GM12878 (cell line): Measurements from ENCODE around the gene ALOX12B. TPM values are rescaled to one million over a fixed set of nuclear protein-coding genes. Genes with fewer than 3 reads are reported as not detected.

Experiments
- ATAC-seq: fragments of 200-7000 bp; cut with Tn5 transposase; 3 replicates; pipeline ENCODE4 v1.9.1; 2020; ENCODE audit warnings: mild to moderate bottlenecking, moderate library complexity
- BruUV-seq: library from RNA; stranded (reverse); fragments of 400-500 nt; replicated peaks from 2 replicates; lab custom pipeline; 2021; lab: Mats Ljungman, UMichigan
- CTCF ChIA-PET: fragments of 300-600 bp; sonication (Branson Sonifier 250); formaldehyde crosslinking; extraction: SDS; loops from one replicate; lab custom pipeline; 2021; ENCODE audit warnings: inconsistent platforms; lab: Yijun Ruan, JAX
- POLR2A ChIA-PET: fragments of 350-600 bp; formaldehyde crosslinking; extraction: SDS; loops from one replicate; lab custom pipeline; 2021; ENCODE audit warnings: inconsistent platforms; lab: Charles Lee
- RAD21 ChIA-PET: fragments of 300-600 bp; sonication (Branson Sonifier 250); formaldehyde crosslinking; loops from one replicate; lab custom pipeline; 2023; ENCODE audit warnings: antibody characterized with exemption; ENCODE audit not compliant: unreplicated experiment; lab: Charles Lee
- SMC1A ChIA-PET: fragments of 300-600 bp; sonication (Branson Sonifier 250); formaldehyde crosslinking; loops from one replicate; lab custom pipeline; 2023; ENCODE audit not compliant: unreplicated experiment, uncharacterized antibody; lab: Charles Lee
- DNase-seq: peaks from one replicate; pipeline ENCODE4 v3.0.0-alpha.2; 2011; ENCODE audit warnings: low read depth, low spot score
- FAIRE-seq: peaks from 3 replicates; lab custom pipeline; 2011; peaks lifted over from hg19 to GRCh38; lab: Jason Lieb, UNC
- H2AFZ ChIP-seq: 2 replicates; pipeline ENCODE4 v1.6.0; 2011; ENCODE audit warnings: low read depth, low read length, control low read depth; ENCODE audit not compliant: control insufficient read depth
- H3K27ac ChIP-seq: 2 replicates; pipeline ENCODE4 v1.5.1; 2011; ENCODE audit warnings: control low read depth; ENCODE audit not compliant: control insufficient read depth, insufficient read depth
- H3K27me3 ChIP-seq, 2 experiments: replicated peaks in 1 of 2; 2 replicates each; pipeline versions ENCODE4 v1.6.0 to v1.6.1; 2011; ENCODE audit warnings: low read length in 1 of 2; ENCODE audit not compliant: control insufficient read depth in 2 of 2, insufficient read depth in 2 of 2
- H3K36me3 ChIP-seq, 2 experiments: 2 replicates each; pipeline ENCODE4 v1.5.1; 2011; ENCODE audit warnings: low read length in 1 of 2; ENCODE audit not compliant: control insufficient read depth in 2 of 2, insufficient read depth in 2 of 2
- H3K4me1 ChIP-seq: 2 replicates; pipeline ENCODE4 v1.6.1; 2011; ENCODE audit warnings: mild to moderate bottlenecking, low read length, moderate library complexity, mixed read lengths; ENCODE audit not compliant: control insufficient read depth, insufficient read depth
- H3K4me2 ChIP-seq: 2 replicates; pipeline ENCODE4 v1.6.0; 2011; ENCODE audit warnings: control low read depth; ENCODE audit not compliant: control insufficient read depth, insufficient read depth
- H3K4me3 ChIP-seq: fragments of 200-600 bp; sonication (generic); 2 replicates; pipeline ENCODE4 v1.5.1; 2016
- H3K79me2 ChIP-seq: 2 replicates; pipeline ENCODE4 v1.6.0; 2011; ENCODE audit warnings: low read length; ENCODE audit not compliant: control insufficient read depth, insufficient read depth
- H3K9ac ChIP-seq: 2 replicates; pipeline ENCODE4 v1.8.0; 2011; ENCODE audit warnings: low read length, control low read depth, mixed read lengths; ENCODE audit not compliant: control insufficient read depth, insufficient read depth
- H3K9me3 ChIP-seq: replicated peaks from 3 replicates; pipeline ENCODE4 v1.5.1; 2011; ENCODE audit warnings: mild to moderate bottlenecking, low read length; ENCODE audit not compliant: control insufficient read depth, insufficient read depth
- H4K20me1 ChIP-seq: 2 replicates; pipeline ENCODE4 v1.6.0; 2011; ENCODE audit not compliant: control insufficient read depth, insufficient read depth
- FOS ChIP-seq: IDR thresholded peaks from 3 replicates; pipeline ENCODE4 v1.6.1; 2011; ENCODE audit warnings: borderline replicate concordance; ENCODE audit not compliant: insufficient read length; ENCODE audit errors: extremely low read depth
- HCFC1 ChIP-seq: fragments of 150-350 bp; IDR thresholded peaks from 2 replicates; pipeline ENCODE4 v1.6.1; 2014; ENCODE audit warnings: low read length
- NR2C2 ChIP-seq: IDR thresholded peaks from 2 replicates; pipeline ENCODE4 v1.6.1; 2011; ENCODE audit warnings: borderline replicate concordance, low read depth; ENCODE audit not compliant: control insufficient read depth, insufficient read length
- RAD51 ChIP-seq: fragments of 450-650 bp; IDR thresholded peaks from 2 replicates; pipeline ENCODE4 v1.6.1; 2016; ENCODE audit warnings: moderate library complexity, mild to moderate bottlenecking, inconsistent platforms
- RBBP5 ChIP-seq: fragments of 200-600 bp; sonication (generic); conservative IDR thresholded peaks from 2 replicates; pipeline ENCODE4 v1.6.1; 2016
- SIN3A ChIP-seq: IDR thresholded peaks from 2 replicates; pipeline ENCODE4 v1.6.1; 2012; ENCODE audit warnings: low read depth, low read length, improper control_type of control experiment
- SKIL ChIP-seq: fragments of 450-650 bp; IDR thresholded peaks from 2 replicates; pipeline ENCODE4 v1.6.1; 2017; ENCODE audit warnings: mild to moderate bottlenecking, low read depth, inconsistent platforms; ENCODE audit not compliant: poor library complexity, severe bottlenecking
- SUZ12 ChIP-seq: fragments of 200-600 bp; sonication (generic); IDR thresholded peaks from one replicate; pipeline ENCODE4 v1.6.1; 2018; ENCODE audit warnings: antibody characterized with exemption, mild to moderate bottlenecking; ENCODE audit not compliant: unreplicated experiment
- YBX1 ChIP-seq: fragments of 450-650 bp; IDR thresholded peaks from 2 replicates; pipeline ENCODE4 v1.6.1; 2016; ENCODE audit warnings: antibody characterized with exemption
- ZNF592 ChIP-seq: fragments of 450-650 bp; IDR thresholded peaks from 2 replicates; pipeline ENCODE4 v1.6.1; 2017; ENCODE audit warnings: mild to moderate bottlenecking, moderate library complexity
- WGBS: methylation state at CpG from one replicate; pipeline ENCODE4 v1.1.6; 2016; ENCODE audit warnings: low lambda C conversion rate; ENCODE audit not compliant: insufficient replicate concordance, insufficient coverage; ENCODE audit errors: missing lambda C conversion rate; 5-methylcytosine and 5-hydroxymethylcytosine counted together
- in situ Hi-C: fragments of 300-500 bp; cut with MboI; formaldehyde crosslinking; loops from 9 replicates; pipeline ENCODE4 v1.14.3; 2018; ENCODE audit warnings: mixed read lengths
- intact Hi-C: fragments of 100-400 bp; cut with micrococcal nuclease; formaldehyde crosslinking; loops from one replicate; pipeline ENCODE4 v1.14.2; 2022; ENCODE audit not compliant: unreplicated experiment
- polyA plus RNA-seq, 11 experiments: library from polyadenylated mRNA; depleted of rRNA in 4 of 11; unstranded in 6 of 11; stranded (reverse) in 5 of 11; fragments of >200 nt; fragmentation: Nextera tagmentation in 4 of 11; fragmentation: Illumina TruSeq in 1 of 11; extraction: Ambion mirVana in 4 of 11; extraction: Trizol in 1 of 11; gene quantifications; 1 replicate in 1 of 11; 2 replicates in 10 of 11; pipeline versions ENCODE4 v1.2.1 to v1.2.3, GENCODE V29; 2011 to 2016; ENCODE audit warnings: inconsistent platforms in 2 of 11, missing spikeins in 2 of 11, low read depth in 1 of 11
- total RNA-seq, 4 experiments: library from RNA; depleted of rRNA in 3 of 4; stranded (reverse); fragments of >200 nt in 3 of 4; fragmentation: Illumina TruSeq in 1 of 4; extraction: Trizol in 1 of 4; gene quantifications; 2 replicates each; pipeline versions ENCODE4 v1.2.1 to v1.2.3, GENCODE V29; 2013 to 2021
- TF ChIP-seq, protein P1 (sequence below): fragments of 450-650 bp; IDR thresholded peaks from 2 replicates; pipeline ENCODE4 v1.6.1; 2017; ENCODE audit warnings: low read depth, mild to moderate bottlenecking, moderate library complexity

ALOX12B gene
- total and polyA plus RNA-seq, 10 of the 15 experiments (the other 5 are each of a cell fraction or from before 2014, with no cell fraction given) = 0.17 to 0.54 TPM; not detected in 8

- intact Hi-C loops = loop anchor here (10.0 kb wide), 1 partner anchor 672 kb away; the partner anchor contains the start of gene CCDC42
- Histone ChIP-seq H4K20me1 (no peaks in the 10 kb centered on the region), H3K4me1 (no peaks in the 10 kb centered on the region), H3K4me2 (no peak overlapping the region), H3K79me2 (no peaks in the 10 kb centered on the region), H3K27ac (no peak overlapping the region)
- no TSS peak for BruUV-seq
- SMC1A ChIA-PET = no interaction called here
- no peak for ATAC-seq
- no peak for DNase-seq
- TF ChIP-seq FOS = no peak
- no peak for TF ChIP-seq SUZ12
- TF ChIP-seq RBBP5 = no peak
- no peak for TF ChIP-seq RAD51
- no peak for TF ChIP-seq SIN3A
- no peak for TF ChIP-seq ZNF592
- no peak for TF ChIP-seq HCFC1
- no peak for TF ChIP-seq SKIL
- no peak for TF ChIP-seq NR2C2
- TF ChIP-seq, protein P1, sequence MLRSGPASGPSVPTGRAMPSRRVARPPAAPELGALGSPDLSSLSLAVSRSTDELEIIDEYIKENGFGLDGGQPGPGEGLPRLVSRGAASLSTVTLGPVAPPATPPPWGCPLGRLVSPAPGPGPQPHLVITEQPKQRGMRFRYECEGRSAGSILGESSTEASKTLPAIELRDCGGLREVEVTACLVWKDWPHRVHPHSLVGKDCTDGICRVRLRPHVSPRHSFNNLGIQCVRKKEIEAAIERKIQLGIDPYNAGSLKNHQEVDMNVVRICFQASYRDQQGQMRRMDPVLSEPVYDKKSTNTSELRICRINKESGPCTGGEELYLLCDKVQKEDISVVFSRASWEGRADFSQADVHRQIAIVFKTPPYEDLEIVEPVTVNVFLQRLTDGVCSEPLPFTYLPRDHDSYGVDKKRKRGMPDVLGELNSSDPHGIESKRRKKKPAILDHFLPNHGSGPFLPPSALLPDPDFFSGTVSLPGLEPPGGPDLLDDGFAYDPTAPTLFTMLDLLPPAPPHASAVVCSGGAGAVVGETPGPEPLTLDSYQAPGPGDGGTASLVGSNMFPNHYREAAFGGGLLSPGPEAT = no peak
- TF ChIP-seq YBX1 = no peak
- TF ChIP-seq, all 136 proteins: peak for 0
- Histone ChIP-seq H3K27me3 (peaks cover 8 to 20% of the 10 kb centered on the region in 2 experiments), H2AFZ (no peak overlapping the region), H3K4me3 (no peak overlapping the region), H3K9ac (no peak overlapping the region), H3K36me3 (no peaks in the 10 kb centered on the region), H3K9me3 (no peaks in the 10 kb centered on the region)
- no peak for FAIRE-seq
- RAD21 ChIA-PET = no interaction called here
- in situ Hi-C loops = loop anchor here (10.0 kb wide), 1 partner anchor 672 kb away; the partner anchor contains the start of gene CCDC42
- WGBS = 46% methylated on average over 28 of the region's 28 CpGs
- POLR2A ChIA-PET = no interaction called here
- CTCF ChIA-PET = interaction anchor here (1.2 to 9.4 kb wide), 4 partner anchors 11 to 45 kb away, joined by 3 to 116 read pairs (median 64); partner anchors contain the start of gene ALOXE3
Observed at GRCh38 chr17:8072341-8072728, 15.2 kb downstream of the ALOX12B start.
